AG09309 (cell line): ENCODE measurements around the gene CLCNKA.

Experiments
- DNase-seq: peaks from one replicate; pipeline ENCODE4 v3.0.0-alpha.2; 2010; ENCODE audit warnings: low read depth
- H3K4me3 ChIP-seq: 2 replicates; pipeline ENCODE4 v1.5.1; 2011; ENCODE audit warnings: mild to moderate bottlenecking, low read depth, low read length, moderate library complexity; ENCODE audit not compliant: control insufficient read depth
- CTCF ChIP-seq: IDR thresholded peaks from 2 replicates; pipeline ENCODE4 v1.5.1; 2011; ENCODE audit warnings: mild to moderate bottlenecking, low read depth, low read length, inconsistent platforms; ENCODE audit not compliant: insufficient read depth, control insufficient read depth; ENCODE audit errors: missing control alignments

The CLCNKA gene

GRCh38 chr1:16013908-16014258 is 8.0 kb upstream of the CLCNKA start:
- TF ChIP-seq CTCF, result no peak
- no peak overlapping the region for H3K4me3 ChIP-seq

GRCh38 chr1:16014509-16015482 is 7.0 kb upstream of the CLCNKA start:
- H3K4me3 ChIP-seq, result no peak overlapping the region
- DNase-seq, result no peak
- TF ChIP-seq CTCF, result no peak

More at GRCh38 chr1:16013908-16014258, 8.0 kb upstream of the CLCNKA start:
- no peak for DNase-seq

GRCh38 chr1:16015491-16015890 is 6.3 kb upstream of the CLCNKA start:
- no peak overlapping the region for H3K4me3 ChIP-seq
- DNase-seq, result no peak
- no peak for TF ChIP-seq CTCF

GRCh38 chr1:16015960-16016901 is 5.6 kb upstream of the CLCNKA start:
- TF ChIP-seq CTCF, result no peak
- no peak for DNase-seq
- no peak overlapping the region for H3K4me3 ChIP-seq

- DNase-seq, result no peak
- no peak for TF ChIP-seq CTCF
- no peak overlapping the region for H3K4me3 ChIP-seq
Measured at GRCh38 chr1:16017076-16017460, 4.8 kb upstream of the CLCNKA start.

GRCh38 chr1:16017461-16018303 is 4.2 kb upstream of the CLCNKA start, which contains the start of gene HSPB7:
Gene HSPB7, minus strand, starts transcription at chr1:16018043. Its CDS starts 80 bp downstream, at chr1:16017963.
- DNase-seq, result no peak
- no peak for TF ChIP-seq CTCF
- peak within 1 kb of the TSS; percentile 14 for H3K4me3 ChIP-seq
